HG03378 (cell line): ENCODE data around the gene NDEL1.

Source experiments
- ATAC-seq: cut with Tn5 transposase; IDR thresholded peaks from one replicate; pipeline ENCODE4 v1.9.1; 2021; ENCODE audit warnings: mild to moderate bottlenecking, moderate library complexity; ENCODE audit not compliant: unreplicated experiment

Gene NDEL1

GRCh38 chr17:8413938-8414337, 21.7 kb upstream of the NDEL1 start:
- ATAC-seq, result no peak

GRCh38 chr17:8417806-8418205, 17.9 kb upstream of the NDEL1 start:
- no peak for ATAC-seq

- ATAC-seq, result no peak
Measured at GRCh38 chr17:8418471-8418870, 17.2 kb upstream of the NDEL1 start.

GRCh38 chr17:8419305-8419704, 16.4 kb upstream of the NDEL1 start:
- no peak for ATAC-seq

- ATAC-seq, result no peak
Measured at GRCh38 chr17:8420041-8420934, 15.4 kb upstream of the NDEL1 start.

- ATAC-seq, result no peak
Measured at GRCh38 chr17:8421571-8421970, 14.1 kb upstream of the NDEL1 start.

GRCh38 chr17:8426094-8426720, 9.5 kb upstream of the NDEL1 start:
- ATAC-seq, result no peak

- no peak for ATAC-seq
Measured at GRCh38 chr17:8426802-8427201, 8.9 kb upstream of the NDEL1 start.

- ATAC-seq, result no peak
Measured at GRCh38 chr17:8430966-8431365, 4.7 kb upstream of the NDEL1 start.

GRCh38 chr17:8436169-8436843, 622 bp downstream of the NDEL1 start:
- peak; percentile 34 for ATAC-seq

- no peak for ATAC-seq
Measured at GRCh38 chr17:8436844-8437171, 1.1 kb downstream of the NDEL1 start.

GRCh38 chr17:8438441-8438840, 2.8 kb downstream of the NDEL1 start:
- ATAC-seq, result no peak

- ATAC-seq, result no peak
Measured at GRCh38 chr17:8439681-8440080, 4.0 kb downstream of the NDEL1 start.

- no peak for ATAC-seq
Measured at GRCh38 chr17:8441690-8442089, 6.0 kb downstream of the NDEL1 start.

GRCh38 chr17:8442310-8442709, 6.6 kb downstream of the NDEL1 start:
- ATAC-seq, result no peak

- no peak for ATAC-seq
Measured at GRCh38 chr17:8443756-8444155, 8.1 kb downstream of the NDEL1 start.

- ATAC-seq, result no peak
Measured at GRCh38 chr17:8444494-8444893, 8.8 kb downstream of the NDEL1 start.

- ATAC-seq, result no peak
Measured at GRCh38 chr17:8445536-8445935, 9.9 kb downstream of the NDEL1 start.

GRCh38 chr17:8447799-8448198, 12.1 kb downstream of the NDEL1 start:
- ATAC-seq, result no peak

- ATAC-seq, result no peak
Measured at GRCh38 chr17:8448310-8448709, 12.6 kb downstream of the NDEL1 start.

GRCh38 chr17:8451933-8452614, 16.4 kb downstream of the NDEL1 start:
- no peak for ATAC-seq
